GM12878 (cell line): ENCODE measurements around the gene RAB22A. TPM values are rescaled to one million over a fixed set of nuclear protein-coding genes. Genes with fewer than 3 reads are reported as not detected.

Source experiments
- ATF2 ChIP-seq: IDR thresholded peaks from 2 replicates; pipeline ENCODE4 v1.6.1; 2012; ENCODE audit warnings: low read length, inconsistent platforms
- ATF7 ChIP-seq: fragments of 450-650 bp; IDR thresholded peaks from 2 replicates; pipeline ENCODE4 v1.6.1; 2016; ENCODE audit warnings: low read depth, mild to moderate bottlenecking
- BCLAF1 ChIP-seq: fragments of 450-650 bp; IDR thresholded peaks from 2 replicates; pipeline ENCODE4 v1.6.1; 2017; ENCODE audit warnings: antibody characterized with exemption, mild to moderate bottlenecking, moderate library complexity
- CBFB ChIP-seq: IDR thresholded peaks from 2 replicates; pipeline ENCODE4 v1.6.1; 2016; ENCODE audit warnings: antibody characterized with exemption, low read depth
- CBX5 ChIP-seq: sonication (generic); IDR thresholded peaks from 2 replicates; pipeline ENCODE4 v1.6.1; 2016; ENCODE audit warnings: low read depth, moderate library complexity, mild to moderate bottlenecking, inconsistent platforms
- CHD2 ChIP-seq: IDR thresholded peaks from 2 replicates; pipeline ENCODE4 v1.6.1; 2011; ENCODE audit warnings: low read depth, low read length, improper control_type of control experiment, borderline replicate concordance
- DPF2 ChIP-seq: fragments of 450-650 bp; IDR thresholded peaks from 2 replicates; pipeline ENCODE4 v1.6.1; 2017; ENCODE audit warnings: mild to moderate bottlenecking
- ESRRA ChIP-seq: IDR thresholded peaks from 2 replicates; pipeline ENCODE4 v1.6.1; 2012; ENCODE audit warnings: mild to moderate bottlenecking, low read length, improper control_type of control experiment
- MEF2B ChIP-seq: fragments of 450-650 bp; IDR thresholded peaks from 2 replicates; pipeline ENCODE4 v1.6.1; 2018; ENCODE audit warnings: mild to moderate bottlenecking, moderate library complexity; ENCODE audit not compliant: partially characterized antibody, poor library complexity, severe bottlenecking
- POU2F2 ChIP-seq: IDR thresholded peaks from 3 replicates; pipeline ENCODE4 v1.6.1; 2011; ENCODE audit warnings: low read depth, mild to moderate bottlenecking, low read length, borderline replicate concordance
- RAD51 ChIP-seq: fragments of 450-650 bp; IDR thresholded peaks from 2 replicates; pipeline ENCODE4 v1.6.1; 2016; ENCODE audit warnings: moderate library complexity, mild to moderate bottlenecking, inconsistent platforms
- RCOR1 ChIP-seq: conservative IDR thresholded peaks from 2 replicates; pipeline ENCODE4 v1.6.1; 2012; ENCODE audit warnings: low read depth, low read length, improper control_type of control experiment
- SMC3 ChIP-seq: IDR thresholded peaks from 2 replicates; pipeline ENCODE4 v1.6.1; 2011; ENCODE audit warnings: low read length, improper control_type of control experiment, borderline replicate concordance
- SREBF2 ChIP-seq: IDR thresholded peaks from 2 replicates; pipeline ENCODE4 v1.6.1; 2012; ENCODE audit warnings: mild to moderate bottlenecking, low read length
- ZNF24 ChIP-seq: fragments of 450-650 bp; IDR thresholded peaks from 2 replicates; pipeline ENCODE4 v1.6.1; 2017; ENCODE audit warnings: antibody characterized with exemption, mild to moderate bottlenecking
- ZNF384 ChIP-seq: IDR thresholded peaks from 2 replicates; pipeline ENCODE4 v1.6.1; 2012; ENCODE audit warnings: low read depth, mild to moderate bottlenecking, low read length, improper control_type of control experiment, borderline replicate concordance
- ZNF622 ChIP-seq: fragments of 450-650 bp; IDR thresholded peaks from 2 replicates; pipeline ENCODE4 v1.6.1; 2017; ENCODE audit warnings: mild to moderate bottlenecking, inconsistent platforms
- polyA plus RNA-seq, 11 experiments: library from polyadenylated mRNA; depleted of rRNA in 4 of 11; unstranded in 6 of 11; stranded (reverse) in 5 of 11; fragments of >200 nt; fragmentation: Nextera tagmentation in 4 of 11; fragmentation: Illumina TruSeq in 1 of 11; extraction: Ambion mirVana in 4 of 11; extraction: Trizol in 1 of 11; gene quantifications; 1 replicate in 1 of 11; 2 replicates in 10 of 11; pipeline versions ENCODE4 v1.2.1 to v1.2.3, GENCODE V29; 2011 to 2016; ENCODE audit warnings: inconsistent platforms in 2 of 11, missing spikeins in 2 of 11, low read depth in 1 of 11
- total RNA-seq, 4 experiments: library from RNA; depleted of rRNA in 3 of 4; stranded (reverse); fragments of >200 nt in 3 of 4; fragmentation: Illumina TruSeq in 1 of 4; extraction: Trizol in 1 of 4; gene quantifications; 2 replicates each; pipeline versions ENCODE4 v1.2.1 to v1.2.3, GENCODE V29; 2013 to 2021
- TF ChIP-seq, protein P1 (sequence below): fragments of 450-650 bp; IDR thresholded peaks from 2 replicates; pipeline ENCODE4 v1.6.1; 2018; ENCODE audit warnings: borderline replicate concordance, mild to moderate bottlenecking; ENCODE audit not compliant: partially characterized antibody
- TF ChIP-seq, protein P2 (sequence below): IDR thresholded peaks from 2 replicates; pipeline ENCODE4 v1.6.1; 2012; ENCODE audit warnings: improper control_type of control experiment, low read depth, low read length; ENCODE audit not compliant: insufficient replicate concordance

Gene RAB22A
- total and polyA plus RNA-seq, 10 of the 15 experiments (the other 5 are each of a cell fraction or from before 2014, with no cell fraction given) = 2.7 to 12.0 (median 10.0) TPM

DNA sequence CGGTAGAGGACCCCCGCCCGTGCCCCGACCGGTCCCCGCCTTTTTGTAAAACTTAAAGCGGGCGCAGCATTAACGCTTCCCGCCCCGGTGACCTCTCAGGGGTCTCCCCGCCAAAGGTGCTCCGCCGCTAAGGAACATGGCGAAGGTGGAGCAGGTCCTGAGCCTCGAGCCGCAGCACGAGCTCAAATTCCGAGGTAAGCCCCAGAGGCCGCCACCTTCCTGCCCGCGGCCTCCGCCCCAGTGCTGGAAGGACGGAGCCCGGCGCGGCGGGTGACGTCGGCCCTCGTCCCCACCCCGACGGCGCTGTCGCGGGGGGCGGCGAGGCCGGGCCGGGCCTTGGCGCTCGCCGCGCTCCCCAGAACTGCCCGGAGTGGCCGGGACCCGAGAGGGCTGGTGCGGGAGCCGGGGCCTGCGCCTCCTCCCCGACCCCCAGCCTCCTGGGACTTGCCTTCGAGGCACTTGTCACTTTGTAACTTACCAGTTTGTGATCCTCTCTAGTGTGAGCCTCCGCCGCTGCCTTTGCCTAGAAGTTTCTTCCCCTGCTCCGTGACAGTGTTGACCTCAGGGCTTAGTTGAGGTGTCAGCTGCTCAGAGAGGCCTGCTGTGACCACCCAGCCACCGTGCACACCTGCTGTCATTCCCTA is 79.9 kb downstream of the RAB22A start (continued):
- TF ChIP-seq ATF2 = no peak
- TF ChIP-seq, protein P1, sequence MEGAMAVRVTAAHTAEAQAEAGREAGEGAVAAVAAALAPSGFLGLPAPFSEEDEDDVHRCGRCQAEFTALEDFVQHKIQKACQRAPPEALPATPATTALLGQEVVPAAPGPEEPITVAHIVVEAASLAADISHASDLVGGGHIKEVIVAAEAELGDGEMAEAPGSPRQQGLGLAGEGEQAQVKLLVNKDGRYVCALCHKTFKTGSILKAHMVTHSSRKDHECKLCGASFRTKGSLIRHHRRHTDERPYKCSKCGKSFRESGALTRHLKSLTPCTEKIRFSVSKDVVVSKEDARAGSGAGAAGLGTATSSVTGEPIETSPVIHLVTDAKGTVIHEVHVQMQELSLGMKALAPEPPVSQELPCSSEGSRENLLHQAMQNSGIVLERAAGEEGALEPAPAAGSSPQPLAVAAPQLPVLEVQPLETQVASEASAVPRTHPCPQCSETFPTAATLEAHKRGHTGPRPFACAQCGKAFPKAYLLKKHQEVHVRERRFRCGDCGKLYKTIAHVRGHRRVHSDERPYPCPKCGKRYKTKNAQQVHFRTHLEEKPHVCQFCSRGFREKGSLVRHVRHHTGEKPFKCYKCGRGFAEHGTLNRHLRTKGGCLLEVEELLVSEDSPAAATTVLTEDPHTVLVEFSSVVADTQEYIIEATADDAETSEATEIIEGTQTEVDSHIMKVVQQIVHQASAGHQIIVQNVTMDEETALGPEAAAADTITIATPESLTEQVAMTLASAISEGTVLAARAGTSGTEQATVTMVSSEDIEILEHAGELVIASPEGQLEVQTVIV = no peak
- peak; percentile 18; the same call in 1 of the 2 replicates for TF ChIP-seq BCLAF1
- no peak for TF ChIP-seq ATF7
- TF ChIP-seq POU2F2 = no peak; the same call in 2 of the 3 replicates
- no peak for TF ChIP-seq SREBF2
- peak; percentile 13; the same call in 1 of the 2 replicates for TF ChIP-seq CBX5
- TF ChIP-seq, protein P2, sequence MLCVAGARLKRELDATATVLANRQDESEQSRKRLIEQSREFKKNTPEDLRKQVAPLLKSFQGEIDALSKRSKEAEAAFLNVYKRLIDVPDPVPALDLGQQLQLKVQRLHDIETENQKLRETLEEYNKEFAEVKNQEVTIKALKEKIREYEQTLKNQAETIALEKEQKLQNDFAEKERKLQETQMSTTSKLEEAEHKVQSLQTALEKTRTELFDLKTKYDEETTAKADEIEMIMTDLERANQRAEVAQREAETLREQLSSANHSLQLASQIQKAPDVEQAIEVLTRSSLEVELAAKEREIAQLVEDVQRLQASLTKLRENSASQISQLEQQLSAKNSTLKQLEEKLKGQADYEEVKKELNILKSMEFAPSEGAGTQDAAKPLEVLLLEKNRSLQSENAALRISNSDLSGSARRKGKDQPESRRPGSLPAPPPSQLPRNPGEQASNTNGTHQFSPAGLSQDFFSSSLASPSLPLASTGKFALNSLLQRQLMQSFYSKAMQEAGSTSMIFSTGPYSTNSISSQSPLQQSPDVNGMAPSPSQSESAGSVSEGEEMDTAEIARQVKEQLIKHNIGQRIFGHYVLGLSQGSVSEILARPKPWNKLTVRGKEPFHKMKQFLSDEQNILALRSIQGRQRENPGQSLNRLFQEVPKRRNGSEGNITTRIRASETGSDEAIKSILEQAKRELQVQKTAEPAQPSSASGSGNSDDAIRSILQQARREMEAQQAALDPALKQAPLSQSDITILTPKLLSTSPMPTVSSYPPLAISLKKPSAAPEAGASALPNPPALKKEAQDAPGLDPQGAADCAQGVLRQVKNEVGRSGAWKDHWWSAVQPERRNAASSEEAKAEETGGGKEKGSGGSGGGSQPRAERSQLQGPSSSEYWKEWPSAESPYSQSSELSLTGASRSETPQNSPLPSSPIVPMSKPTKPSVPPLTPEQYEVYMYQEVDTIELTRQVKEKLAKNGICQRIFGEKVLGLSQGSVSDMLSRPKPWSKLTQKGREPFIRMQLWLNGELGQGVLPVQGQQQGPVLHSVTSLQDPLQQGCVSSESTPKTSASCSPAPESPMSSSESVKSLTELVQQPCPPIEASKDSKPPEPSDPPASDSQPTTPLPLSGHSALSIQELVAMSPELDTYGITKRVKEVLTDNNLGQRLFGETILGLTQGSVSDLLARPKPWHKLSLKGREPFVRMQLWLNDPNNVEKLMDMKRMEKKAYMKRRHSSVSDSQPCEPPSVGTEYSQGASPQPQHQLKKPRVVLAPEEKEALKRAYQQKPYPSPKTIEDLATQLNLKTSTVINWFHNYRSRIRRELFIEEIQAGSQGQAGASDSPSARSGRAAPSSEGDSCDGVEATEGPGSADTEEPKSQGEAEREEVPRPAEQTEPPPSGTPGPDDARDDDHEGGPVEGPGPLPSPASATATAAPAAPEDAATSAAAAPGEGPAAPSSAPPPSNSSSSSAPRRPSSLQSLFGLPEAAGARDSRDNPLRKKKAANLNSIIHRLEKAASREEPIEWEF = no peak
- TF ChIP-seq DPF2 = peak; percentile 50
- 0 out of 2 replicates have a peak, but pooled peaks have one; percentile 10 for TF ChIP-seq ZNF24
- TF ChIP-seq SMC3 = no peak
- no peak for TF ChIP-seq RAD51
- no peak for TF ChIP-seq MEF2B
- no peak for TF ChIP-seq CHD2
- no peak for TF ChIP-seq ZNF622
- TF ChIP-seq ZNF384 = no peak
- no peak for TF ChIP-seq CBFB
- TF ChIP-seq ESRRA = no peak
- no peak for TF ChIP-seq RCOR1
